ENCODE data around the gene ARHGEF1. TPM values are rescaled to one million over a fixed set of nuclear protein-coding genes. Genes with fewer than 3 reads are reported as not detected.

Gene ARHGEF1
- total RNA-seq, 3 donors from 2014 or later (not counting 1 experiment from before 2014, with no cell fraction given), result 1,177 to 1,409 (median 1,354) TPM

GRCh38 chr19:41888926-41889325 is 5.9 kb downstream of the ARHGEF1 start:
- intact Hi-C loops (cut with micrococcal nuclease), result no loop called here
- TF ChIP-seq CTCF (IDR thresholded peaks at IDR 0.05), result no peak
- peak overlapping the region; percentile 84 for H3K4me3 Mint-ChIP-seq
- peak overlapping the region; percentile 84 to 89 for H3K27ac Mint-ChIP-seq
- H3K27ac ChIP-seq (ENCODE audit: low read length), result peak overlapping the region; percentile 92
- H3K4me3 ChIP-seq (ENCODE audit: low read length), result no peak overlapping the region
- H3K36me3 Mint-ChIP-seq, result peaks cover 8% of the 10 kb centered on the region
- H3K9me3 Mint-ChIP-seq, result no peaks in the 10 kb centered on the region
- H3K9me3 ChIP-seq (ENCODE audit: control insufficient read depth, insufficient read depth, low read length), result no peaks in the 10 kb centered on the region
- peaks cover 44% of the 10 kb centered on the region for H3K36me3 ChIP-seq (ENCODE audit: control insufficient read depth, insufficient read depth, low read length)
- WGBS (ENCODE audit: insufficient coverage), result 36% methylated on average over 12 of the region's 12 CpGs
- H3K4me1 ChIP-seq (ENCODE audit: control insufficient read depth, insufficient read depth, low read length), result peaks cover 92% of the 10 kb centered on the region
- H3K27me3 Mint-ChIP-seq (ENCODE audit: low read depth in 2 of 2), result no peaks in the 10 kb centered on the region
- no peaks in the 10 kb centered on the region for H3K27me3 ChIP-seq (ENCODE audit: control insufficient read depth, insufficient read depth, low read length)
- H3K4me1 Mint-ChIP-seq, result peaks cover 67 to 86% of the 10 kb centered on the region in 2 donors
- ATAC-seq (peak in 1 of 3 donors; percentile 6), DNase-seq (peak in 1 of 2 donors; percentile 66)

- no peaks in the 10 kb centered on the region for H3K9me3 Mint-ChIP-seq
- WGBS (ENCODE audit: insufficient coverage), result 29% methylated on average over 8 of the region's 8 CpGs
- DNase-seq (peak in 1 of 2 donors; percentile 32), ATAC-seq (peak; percentile 6 to 39 (median 28))
- no peaks in the 10 kb centered on the region for H3K27me3 Mint-ChIP-seq (ENCODE audit: low read depth in 2 of 2)
- Histone ChIP-seq H3K36me3 (ENCODE audit: control insufficient read depth, insufficient read depth, low read length) (peaks cover 50% of the 10 kb centered on the region), H3K4me1 (ENCODE audit: control insufficient read depth, insufficient read depth, low read length) (peaks cover 95% of the 10 kb centered on the region), H3K27me3 (ENCODE audit: control insufficient read depth, insufficient read depth, low read length) (no peaks in the 10 kb centered on the region), H3K9me3 (ENCODE audit: control insufficient read depth, insufficient read depth, low read length) (no peaks in the 10 kb centered on the region), H3K27ac (ENCODE audit: low read length) (peak overlapping the region; percentile 92), H3K4me3 (ENCODE audit: low read length) (no peak overlapping the region)
- TF ChIP-seq CTCF (IDR thresholded peaks at IDR 0.05), result no peak
- peaks cover 8% of the 10 kb centered on the region for H3K36me3 Mint-ChIP-seq
- peaks cover 69 to 82% of the 10 kb centered on the region in 2 donors for H3K4me1 Mint-ChIP-seq
- peak overlapping the region; percentile 84 for H3K4me3 Mint-ChIP-seq
- intact Hi-C loops (cut with micrococcal nuclease), result no loop called here
- H3K27ac Mint-ChIP-seq, result peak overlapping the region; percentile 84 to 89
Measured at GRCh38 chr19:41889896-41890295, 6.9 kb downstream of the ARHGEF1 start.

GRCh38 chr19:41890936-41891335 is 8.0 kb downstream of the ARHGEF1 start:
- DNase-seq, result no peak
- Mint-ChIP-seq H3K4me1 (peaks cover 66 to 81% of the 10 kb centered on the region in 2 donors), H3K9me3 (no peaks in the 10 kb centered on the region), H3K4me3 (no peak overlapping the region), H3K36me3 (peaks cover 14% of the 10 kb centered on the region), H3K27me3 (ENCODE audit: low read depth in 2 of 2) (no peaks in the 10 kb centered on the region), H3K27ac (peak overlapping the region in 1 of 2 donors; percentile 85)
- H3K9me3 ChIP-seq (ENCODE audit: control insufficient read depth, insufficient read depth, low read length), result no peaks in the 10 kb centered on the region
- no peak overlapping the region for H3K4me3 ChIP-seq (ENCODE audit: low read length)
- H3K27ac ChIP-seq (ENCODE audit: low read length), result no peak overlapping the region
- intact Hi-C loops (cut with micrococcal nuclease), result no loop called here
- 81% methylated on average over 3 of the region's 4 CpGs for WGBS (ENCODE audit: insufficient coverage)
- peaks cover 60% of the 10 kb centered on the region for H3K36me3 ChIP-seq (ENCODE audit: control insufficient read depth, insufficient read depth, low read length)
- no peaks in the 10 kb centered on the region for H3K27me3 ChIP-seq (ENCODE audit: control insufficient read depth, insufficient read depth, low read length)
- no peak for TF ChIP-seq CTCF (IDR thresholded peaks at IDR 0.05)
- H3K4me1 ChIP-seq (ENCODE audit: control insufficient read depth, insufficient read depth, low read length), result peaks cover 95% of the 10 kb centered on the region
- no peak for ATAC-seq

Measured in natural killer cell (primary cell).